NCI-H187 (cell line): ENCODE results near the gene DLGAP4.
"Not testable (repeated sequence)": the region's sequence is repeated elsewhere in the genome, so short reads cannot be mapped to it uniquely, and the experiment has no call there.

Experiments
- DNase-seq, 2 experiments: peaks; one replicate each; lab custom pipeline; 2025; lab: John Stamatoyannopoulos, UW

Gene DLGAP4

DNA sequence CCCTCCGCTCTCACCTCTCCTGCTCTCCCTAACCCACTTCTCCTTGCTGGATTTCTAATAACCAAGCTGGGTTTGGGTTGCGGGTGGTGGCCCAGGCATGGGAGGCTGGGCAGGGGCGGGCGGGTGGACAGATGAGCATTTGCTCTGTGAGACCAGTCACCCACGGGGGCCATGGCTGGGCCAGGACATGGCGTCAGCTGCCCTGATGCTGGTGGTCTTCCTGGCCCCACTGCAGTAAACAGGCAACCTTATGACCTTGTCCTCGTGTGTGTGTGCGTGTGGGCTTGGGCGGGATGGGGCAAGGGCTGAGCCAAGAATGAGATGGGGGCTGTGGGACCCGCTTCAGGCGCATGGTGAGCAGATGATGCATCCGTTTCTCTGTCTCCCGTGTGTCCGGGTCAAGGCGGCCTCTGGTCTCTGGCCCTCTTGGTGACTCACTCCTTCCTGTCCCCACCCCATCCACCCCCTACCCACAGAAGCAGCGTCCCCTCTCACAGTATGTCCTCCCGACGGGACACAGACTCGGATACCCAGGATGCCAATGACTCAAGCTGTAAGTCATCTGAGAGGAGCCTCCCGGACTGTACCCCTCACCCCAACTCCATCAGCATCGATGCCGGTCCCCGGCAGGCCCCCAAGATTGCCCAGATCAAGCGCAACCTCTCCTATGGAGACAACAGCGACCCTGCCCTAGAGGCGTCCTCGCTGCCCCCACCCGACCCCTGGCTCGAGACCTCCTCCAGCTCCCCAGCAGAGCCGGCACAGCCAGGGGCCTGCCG, 193.8 kb downstream of the DLGAP4 start:
- DNase-seq = no peak

GRCh38 chr20:36501367-36502006, 195.3 kb downstream of the DLGAP4 start:
- no peak for DNase-seq

- DNase-seq = no peak
These were observed 198.2 kb downstream of the DLGAP4 start for GRCh38 chr20:36504295-36504694.

- no peak for DNase-seq
These were observed 200.1 kb downstream of the DLGAP4 start for GRCh38 chr20:36506253-36506652.

DNA sequence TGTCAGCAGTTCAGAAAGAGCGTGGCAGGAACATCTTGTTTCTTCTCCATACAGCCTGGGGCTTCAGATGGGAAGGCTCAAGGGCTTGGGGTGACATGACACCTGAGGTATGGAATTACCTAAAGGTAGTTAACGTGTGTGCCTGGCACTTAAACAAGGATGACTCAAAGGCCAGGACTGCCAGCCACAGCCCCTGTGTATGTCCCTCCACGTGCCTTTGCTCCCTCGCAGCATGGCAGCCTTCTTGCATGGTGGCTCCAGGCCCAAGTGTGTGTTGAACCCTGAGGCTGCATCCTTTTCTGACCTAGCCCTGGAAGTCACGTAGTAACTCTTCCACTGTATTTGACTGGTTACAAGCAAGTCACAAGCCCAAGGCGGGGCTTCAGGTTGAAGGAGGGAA, 201.6 kb downstream of the DLGAP4 start:
- DNase-seq = no peak

DNA sequence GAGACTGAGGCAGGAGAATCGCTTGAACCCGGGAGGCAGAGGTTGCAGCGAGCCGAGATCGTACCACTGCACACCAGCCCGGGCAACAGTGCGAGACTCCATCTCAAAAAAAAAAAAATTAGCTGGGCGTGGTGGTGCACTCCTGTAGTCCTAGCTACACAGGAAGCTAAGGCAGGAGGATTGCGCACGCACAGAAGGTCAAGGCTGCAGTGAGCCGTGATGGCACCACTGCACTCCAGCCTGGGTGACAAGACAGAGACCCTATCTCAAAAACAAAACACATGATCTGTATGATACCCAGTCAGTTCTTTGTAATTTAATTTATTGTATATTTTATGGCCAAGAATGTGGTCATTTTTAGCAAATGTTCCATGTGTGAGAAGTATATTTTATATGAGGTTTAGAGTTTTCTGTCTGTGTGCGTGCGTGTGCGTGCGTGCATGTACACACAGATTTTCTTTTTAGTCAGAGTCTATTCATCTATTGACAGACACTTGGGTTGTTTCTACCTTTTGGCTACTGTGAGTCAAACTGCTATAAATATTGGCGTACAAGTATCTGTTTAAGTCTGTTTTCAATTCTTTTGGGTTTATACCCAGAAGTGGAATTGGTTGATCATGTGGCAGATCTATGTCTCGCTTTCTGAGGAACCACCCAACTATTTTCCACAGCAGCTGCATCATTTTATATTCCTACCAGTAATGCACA, 213.0 kb downstream of the DLGAP4 start:
- no peak for DNase-seq

DNA sequence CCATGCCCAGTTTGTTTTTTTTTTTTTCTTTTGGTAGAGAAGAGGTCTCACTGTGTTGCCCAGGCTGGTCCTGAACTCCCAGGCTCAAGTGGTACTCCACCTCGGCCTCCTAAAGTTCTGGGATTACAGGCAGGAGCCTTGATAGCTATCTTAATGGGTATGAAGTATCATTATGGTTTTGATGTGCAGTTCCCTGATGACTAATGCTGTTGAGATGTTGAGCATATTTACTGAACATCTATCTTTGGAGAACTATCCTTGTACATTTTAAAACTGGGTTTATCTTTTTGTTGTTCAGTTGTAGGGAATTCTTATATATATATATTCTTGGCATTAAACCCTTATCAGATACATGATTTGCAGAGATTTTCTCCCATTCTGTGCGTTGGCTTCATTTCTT, 213.8 kb downstream of the DLGAP4 start:
- no peak for DNase-seq

DNA sequence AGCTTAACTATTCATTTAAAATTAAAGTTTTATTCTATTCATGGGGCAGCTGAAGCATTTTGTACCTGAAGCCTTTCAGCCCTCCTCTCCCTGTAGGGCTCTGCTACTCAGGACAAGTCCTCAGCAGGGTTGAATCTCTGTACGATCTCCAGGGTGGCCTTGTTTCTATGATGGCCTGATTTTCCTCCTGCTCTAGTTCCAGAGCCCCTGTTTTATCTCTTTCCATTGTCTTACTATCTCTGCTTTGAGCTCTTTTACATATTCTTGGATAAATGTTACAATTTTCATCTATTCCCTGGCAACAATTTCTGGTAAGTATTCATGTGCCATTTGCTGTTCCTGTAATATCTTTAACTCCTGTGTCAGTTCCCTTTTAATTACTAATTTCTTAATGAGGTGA, 215.4 kb downstream of the DLGAP4 start:
- DNase-seq = no peak

DNA sequence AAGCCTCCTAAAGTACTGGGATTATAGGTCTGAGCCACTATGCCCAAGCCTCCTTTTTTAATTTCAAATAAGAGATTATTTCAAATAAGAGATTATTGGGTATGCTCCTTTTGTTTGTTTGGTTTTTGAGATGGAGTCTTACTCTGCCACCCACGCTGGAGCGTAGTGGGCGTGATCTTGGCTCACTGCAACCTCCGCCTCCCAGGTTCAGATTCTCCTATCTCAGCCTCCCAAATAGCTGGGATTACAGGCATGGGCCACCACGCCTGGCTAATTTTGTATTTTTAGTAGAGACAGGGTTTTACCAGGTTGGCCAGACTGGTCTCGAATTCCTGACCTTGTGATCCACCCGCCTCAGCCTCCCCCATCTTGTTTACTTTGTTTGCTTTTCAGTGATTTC, 216.3 kb downstream of the DLGAP4 start:
- DNase-seq = not testable (repeated sequence)

DNA sequence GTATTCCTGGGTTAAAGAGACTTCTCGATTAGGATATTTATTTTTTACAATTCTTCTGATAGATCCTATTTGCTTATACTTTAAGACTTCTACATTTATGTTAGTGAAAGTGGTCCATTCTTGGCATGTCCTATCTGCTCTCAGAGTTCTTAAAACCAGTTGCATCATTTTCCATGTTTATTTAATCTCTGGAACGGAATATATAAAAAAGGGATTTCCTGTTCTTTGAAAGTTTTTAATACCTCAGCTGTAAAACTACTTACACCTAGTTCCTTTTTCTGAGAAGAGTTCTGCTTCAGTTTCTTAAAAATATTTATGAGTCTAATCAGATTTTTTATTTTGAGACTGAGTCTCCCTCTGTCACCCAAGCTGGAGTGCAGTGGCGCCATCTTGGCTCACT, 217.2 kb downstream of the DLGAP4 start:
- DNase-seq = no peak

DNA sequence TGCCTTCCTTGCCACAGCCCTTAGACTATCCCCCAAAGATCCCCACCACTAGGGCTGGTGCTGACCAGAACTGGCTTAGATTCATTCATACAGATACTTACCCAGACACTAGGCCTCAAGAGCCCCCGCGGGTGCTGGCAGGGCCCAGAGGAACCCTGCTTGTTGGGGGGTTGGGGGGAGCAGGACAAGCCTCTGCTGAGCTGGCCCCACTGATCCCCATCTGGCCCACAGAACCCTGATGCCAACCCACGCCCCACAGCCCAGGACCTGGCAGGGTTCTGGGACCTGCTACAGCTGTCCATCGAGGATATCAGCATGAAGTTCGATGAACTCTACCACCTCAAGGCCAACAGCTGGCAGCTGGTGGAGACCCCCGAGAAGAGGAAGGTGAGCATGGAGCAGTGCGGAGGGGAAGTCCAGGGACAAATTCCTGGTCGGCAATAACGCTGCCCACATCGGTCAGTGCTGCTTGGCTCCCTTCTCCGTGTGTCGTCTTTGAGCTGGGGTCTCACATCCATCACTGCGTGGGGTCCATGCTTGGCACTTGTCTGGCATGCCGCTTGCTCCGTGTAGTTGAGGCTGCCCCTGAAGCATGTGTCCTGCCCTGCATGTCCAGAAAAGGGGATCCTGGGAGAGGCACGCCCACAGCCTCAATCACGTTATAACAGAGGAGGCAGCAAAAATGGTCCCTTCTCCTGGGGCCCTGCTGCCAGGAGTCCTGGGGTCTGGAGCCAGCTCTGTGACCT, 219.7 kb downstream of the DLGAP4 start:
- DNase-seq = no peak

GRCh38 chr20:36526521-36527011, 220.4 kb downstream of the DLGAP4 start:
- DNase-seq = no peak

DNA sequence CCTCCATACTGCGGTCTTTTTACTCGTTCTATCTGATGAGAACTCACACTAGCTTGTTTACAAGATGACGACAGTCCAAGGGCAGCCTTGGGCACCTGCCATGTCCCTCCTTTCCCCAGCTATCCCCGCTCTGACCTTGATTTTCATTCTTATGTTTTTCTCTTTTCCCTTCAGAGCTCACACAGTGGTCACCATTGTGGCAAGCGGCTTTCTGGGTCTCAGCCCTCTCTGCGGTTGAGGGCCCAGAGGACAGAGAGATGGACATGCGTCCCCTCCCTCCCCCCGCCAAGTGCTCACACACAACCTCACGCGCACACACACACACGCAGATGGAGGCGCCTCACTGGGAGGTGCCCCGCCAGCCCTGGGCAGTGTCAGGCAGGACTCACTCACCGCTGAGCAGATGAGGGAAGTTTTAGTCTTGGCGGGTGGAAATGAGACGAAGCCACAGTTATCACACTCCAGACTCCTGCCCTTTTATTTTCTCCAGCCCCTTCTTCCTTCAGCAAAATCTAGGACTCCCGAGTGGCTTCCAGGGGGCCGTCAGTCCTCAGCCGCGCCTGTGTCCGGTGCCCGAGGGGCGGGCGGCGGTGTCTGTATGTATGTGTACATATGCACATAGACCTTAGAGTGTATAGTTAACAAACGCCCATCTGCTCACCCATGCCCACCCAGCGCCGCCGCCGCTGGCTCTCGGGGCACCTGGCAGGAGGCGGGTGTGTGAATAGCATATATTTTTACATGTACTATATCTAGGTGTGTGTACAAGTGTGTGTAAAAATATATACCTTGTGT, 221.4 kb downstream of the DLGAP4 start:
- DNase-seq = no peak

- DNase-seq = no peak
These were observed 222.2 kb downstream of the DLGAP4 start for GRCh38 chr20:36528176-36528874.

- no peak for DNase-seq
These were observed 222.8 kb downstream of the DLGAP4 start for GRCh38 chr20:36528875-36529417.

DNA sequence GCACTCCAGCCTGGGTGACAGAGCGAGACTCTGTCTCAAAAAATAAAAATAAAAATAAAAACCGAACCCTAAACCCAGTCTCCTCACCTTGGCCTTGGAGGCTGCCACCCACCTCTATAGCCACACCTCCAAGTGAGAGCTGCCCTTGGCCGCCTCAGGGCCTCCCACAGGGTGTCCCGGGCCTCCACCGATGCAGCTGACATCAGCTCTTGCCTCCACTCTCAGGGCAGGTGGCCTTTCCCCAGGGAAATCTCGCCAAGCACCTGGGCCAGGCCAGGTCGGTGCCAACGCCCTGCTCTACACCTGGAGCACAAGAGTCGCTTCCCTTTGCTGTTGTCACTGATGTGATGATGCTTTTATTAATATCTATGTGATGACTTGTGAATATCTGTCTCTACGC, 226.2 kb downstream of the DLGAP4 start:
- DNase-seq = no peak

DNA sequence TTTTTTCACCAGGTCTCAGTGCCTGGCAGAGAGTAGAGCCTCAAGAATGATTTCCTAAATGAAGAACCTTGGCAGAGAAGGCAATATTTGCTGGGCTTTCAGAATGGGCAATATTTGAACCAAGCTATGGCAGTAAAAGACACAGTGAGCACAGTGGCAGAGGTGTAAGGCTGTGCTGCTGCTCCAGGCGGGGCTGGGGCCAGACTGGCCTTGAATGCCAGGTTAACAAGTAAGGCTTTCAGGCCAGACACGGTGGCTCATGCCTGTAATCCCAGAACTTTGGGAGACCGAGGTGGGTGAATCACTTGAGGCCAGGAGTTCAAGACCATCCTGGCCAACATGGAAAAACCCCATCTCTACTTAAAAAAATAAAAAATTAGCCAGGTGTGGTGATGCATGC, 226.7 kb downstream of the DLGAP4 start:
- no peak for DNase-seq

DNA sequence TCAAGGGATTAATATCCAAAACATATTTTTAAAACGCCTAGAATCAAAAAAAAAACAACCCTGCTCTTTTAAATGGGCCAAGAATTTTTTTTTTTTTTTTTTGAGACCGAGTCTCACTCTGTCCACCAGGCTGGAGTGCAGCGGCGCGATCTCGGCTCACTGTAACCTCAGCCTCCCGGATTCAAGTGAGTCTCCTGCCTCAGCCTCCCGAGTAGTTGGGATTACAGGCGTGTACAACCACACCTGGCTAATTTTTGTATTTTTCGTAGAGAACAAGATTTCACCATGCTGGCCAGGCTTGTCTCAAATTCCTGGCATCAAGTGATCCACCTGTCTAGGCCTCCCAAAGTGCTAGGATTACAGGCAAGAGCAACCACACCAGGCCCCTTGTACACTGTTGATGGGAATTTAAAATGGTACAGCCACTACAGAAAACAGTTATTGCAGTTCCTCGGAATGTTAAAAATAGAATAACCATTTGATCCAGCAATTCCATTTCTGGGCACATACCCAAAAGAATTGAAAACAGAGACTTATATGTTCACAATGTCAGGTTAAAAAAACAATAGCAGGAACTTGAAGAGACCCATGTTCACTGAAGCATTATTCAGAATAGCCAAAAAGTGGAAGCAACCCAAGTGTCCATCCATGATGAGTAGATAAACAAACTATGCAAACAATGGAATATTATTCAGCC, 232.0 kb downstream of the DLGAP4 start:
- DNase-seq = no peak

- DNase-seq = no peak
These were observed 234.5 kb downstream of the DLGAP4 start for GRCh38 chr20:36540551-36541211.
